Naive B cell (primary cell): ENCODE results near the gene TBCEL. TPM values are rescaled to one million over a fixed set of nuclear protein-coding genes. Genes with fewer than 3 reads are reported as not detected.
A peak's percentile ranks its signal among the peaks of the same experiment; 100 is the strongest.

Experiments used
- ATAC-seq, 2 donors: fragments of 150-1000 bp; cut with Tn5 transposase; 2 replicates each; pipeline ENCODE4 v1.10.0; 2021; ENCODE audit warnings: low read depth in 2 of 2, mild to moderate bottlenecking in 2 of 2, moderate library complexity in 2 of 2
- DNase-seq: peaks from one replicate; pipeline ENCODE4 v3.0.0; 2022
- H3K27ac Mint-ChIP-seq, 6 donors: one replicate each; pipeline ENCODE4 v1.8.0; 2020 to 2022; ENCODE audit warnings: mild to moderate bottlenecking in 6 of 6, mixed read lengths in 6 of 6, moderate library complexity in 5 of 6, inconsistent platforms in 2 of 6
- H3K27me3 Mint-ChIP-seq, 3 donors: one replicate each; pipeline ENCODE4 v1.8.0; 2021 to 2022; ENCODE audit warnings: mixed read lengths in 3 of 3, mild to moderate bottlenecking in 1 of 3
- H3K36me3 Mint-ChIP-seq, 2 donors: one replicate each; pipeline ENCODE4 v1.8.0; 2020 to 2022; ENCODE audit warnings: mixed read lengths in 2 of 2, inconsistent platforms in 1 of 2, mild to moderate bottlenecking in 1 of 2
- H3K4me1 Mint-ChIP-seq, 3 donors: one replicate each; pipeline ENCODE4 v1.8.0; 2020 to 2022; ENCODE audit warnings: mixed read lengths in 3 of 3, inconsistent platforms in 1 of 3, mild to moderate bottlenecking in 1 of 3, moderate library complexity in 1 of 3
- H3K4me3 Mint-ChIP-seq, 8 donors: one replicate each; pipeline ENCODE4 v1.8.0; 2020 to 2022; ENCODE audit warnings: mild to moderate bottlenecking in 8 of 8, mixed read lengths in 8 of 8, moderate library complexity in 8 of 8, inconsistent platforms in 2 of 8
- H3K9me3 Mint-ChIP-seq, 7 donors: one replicate each; pipeline ENCODE4 v1.8.0; 2020 to 2022; ENCODE audit warnings: mixed read lengths in 7 of 7, mild to moderate bottlenecking in 5 of 7, inconsistent platforms in 2 of 7, moderate library complexity in 1 of 7
- polyA plus RNA-seq, 6 donors: library from polyadenylated mRNA; unstranded; fragments of 300-500 nt; fragmentation: Illumina TruSeq; gene quantifications; one replicate each; pipeline ENCODE4 v1.2.3, GENCODE V29; 2021; ENCODE audit warnings: low read depth in 6 of 6

Gene TBCEL
- polyA plus RNA-seq, 6 donors from 2014 or later, result 2.0 to 6.0 (median 4.0) TPM; not detected in 1

DNA sequence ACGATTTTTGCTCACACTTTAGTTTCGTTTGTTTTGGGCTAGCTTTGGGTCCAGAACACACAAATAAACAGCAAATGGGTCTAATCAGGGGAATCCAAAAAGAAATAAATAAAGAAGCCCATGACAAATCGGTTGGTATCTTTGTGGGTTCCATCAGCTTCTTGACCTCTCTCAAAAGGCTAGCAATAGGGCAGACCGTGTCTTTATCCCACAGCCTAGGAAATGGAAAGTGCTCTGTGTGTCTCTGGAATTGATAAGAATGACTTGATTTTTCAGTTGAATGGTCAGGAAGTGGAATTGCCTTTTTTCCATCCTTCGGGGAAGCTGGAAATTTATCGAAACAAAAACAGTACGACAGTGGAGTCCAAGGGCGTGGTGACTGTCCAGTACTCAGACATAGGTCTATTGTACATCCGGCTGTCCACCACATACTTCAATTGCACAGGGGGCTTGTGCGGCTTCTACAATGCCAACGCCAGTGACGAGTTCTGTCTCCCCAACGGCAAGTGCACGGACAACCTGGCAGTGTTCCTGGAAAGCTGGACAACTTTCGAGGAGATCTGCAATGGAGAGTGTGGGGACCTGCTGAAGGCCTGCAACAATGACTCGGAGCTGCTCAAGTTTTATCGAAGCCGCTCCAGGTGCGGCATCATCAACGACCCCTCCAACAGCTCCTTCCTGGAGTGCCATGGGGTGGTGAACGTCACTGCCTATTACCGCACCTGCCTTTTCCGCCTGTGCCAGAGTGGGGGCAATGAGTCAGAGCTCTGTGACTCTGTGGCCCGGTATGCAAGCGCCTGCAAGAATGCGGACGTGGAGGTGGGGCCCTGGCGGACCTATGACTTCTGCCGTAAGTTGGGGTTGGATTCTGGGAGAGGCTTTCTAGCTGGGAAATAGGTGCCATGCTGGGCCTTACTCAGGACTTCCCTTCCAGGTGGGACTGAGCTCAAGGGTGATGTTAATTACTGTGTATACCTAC, 105.7 kb downstream of the TBCEL start:
- H3K9me3 Mint-ChIP-seq, result no peaks in the 10 kb centered on the region
- H3K27ac Mint-ChIP-seq, result no peak overlapping the region
- DNase-seq (no peak), ATAC-seq (no peak)
- H3K4me1 Mint-ChIP-seq, result no peaks in the 10 kb centered on the region
- peaks cover 5 to 9% (median 5%) of the 10 kb centered on the region in 3 donors for H3K27me3 Mint-ChIP-seq
- no peaks in the 10 kb centered on the region for H3K36me3 Mint-ChIP-seq
- H3K4me3 Mint-ChIP-seq, result no peak overlapping the region

- no peaks in the 10 kb centered on the region for H3K4me1 Mint-ChIP-seq
- no peaks in the 10 kb centered on the region for H3K36me3 Mint-ChIP-seq
- ATAC-seq, result no peak
- H3K9me3 Mint-ChIP-seq, result no peaks in the 10 kb centered on the region
- DNase-seq, result no peak
- no peak overlapping the region for H3K27ac Mint-ChIP-seq
- H3K27me3 Mint-ChIP-seq, result peaks cover 5 to 9% (median 7%) of the 10 kb centered on the region in 3 donors
- H3K4me3 Mint-ChIP-seq, result no peak overlapping the region
Measured at GRCh38 chr11:121131656-121132055, 107.8 kb downstream of the TBCEL start.

DNA sequence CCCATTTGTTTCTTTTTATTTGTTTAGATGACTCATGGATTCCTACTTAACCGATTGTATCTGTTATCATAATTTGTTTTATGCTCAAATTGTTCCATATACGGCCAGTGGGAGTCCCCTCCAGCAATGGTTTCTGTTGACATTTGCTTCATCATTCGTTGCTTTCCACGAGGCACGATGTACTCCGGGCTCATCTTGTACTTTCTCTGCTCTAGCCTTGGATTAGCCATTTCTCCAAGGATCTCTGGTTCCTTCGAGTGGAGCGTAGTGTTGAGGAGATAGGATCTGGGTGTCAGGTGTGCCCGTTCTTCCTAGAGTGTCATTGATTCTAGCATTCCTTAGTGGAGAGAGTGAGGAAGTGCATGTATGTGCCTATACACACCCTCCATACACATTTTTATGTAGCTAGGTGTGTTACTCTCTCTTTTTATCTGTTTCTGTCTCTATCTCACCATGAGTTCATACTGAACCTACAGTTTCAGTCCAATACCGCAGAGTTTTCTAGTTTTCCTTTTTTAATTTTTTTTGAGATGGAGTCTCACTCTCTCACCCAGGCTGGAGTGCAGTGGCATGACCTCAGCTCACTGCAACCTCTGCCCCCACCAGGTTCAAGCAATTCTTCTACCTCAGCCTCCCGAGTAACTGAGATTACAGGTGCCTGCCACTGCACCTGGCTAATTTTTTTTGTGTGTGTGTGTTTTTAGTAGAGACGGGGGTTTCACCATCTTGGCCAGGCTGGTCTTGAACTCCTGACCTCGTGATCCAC, 108.5 kb downstream of the TBCEL start:
- Mint-ChIP-seq H3K9me3 (no peaks in the 10 kb centered on the region), H3K36me3 (no peaks in the 10 kb centered on the region), H3K4me3 (no peak overlapping the region), H3K27me3 (peaks cover 5 to 9% (median 7%) of the 10 kb centered on the region in 3 donors), H3K4me1 (no peaks in the 10 kb centered on the region), H3K27ac (no peak overlapping the region)
- no peak for ATAC-seq
- DNase-seq, result no peak

GRCh38 chr11:121134741-121135312, 110.9 kb downstream of the TBCEL start:
- no peaks in the 10 kb centered on the region for H3K36me3 Mint-ChIP-seq
- ATAC-seq (no peak), DNase-seq (no peak)
- H3K27me3 Mint-ChIP-seq, result peaks cover 0 to 7% (median 3%) of the 10 kb centered on the region in 3 donors
- H3K27ac Mint-ChIP-seq, result peak overlapping the region in 1 of 6 donors; percentile 62
- no peak overlapping the region for H3K4me3 Mint-ChIP-seq
- no peaks in the 10 kb centered on the region for H3K4me1 Mint-ChIP-seq
- H3K9me3 Mint-ChIP-seq, result no peaks in the 10 kb centered on the region

DNA sequence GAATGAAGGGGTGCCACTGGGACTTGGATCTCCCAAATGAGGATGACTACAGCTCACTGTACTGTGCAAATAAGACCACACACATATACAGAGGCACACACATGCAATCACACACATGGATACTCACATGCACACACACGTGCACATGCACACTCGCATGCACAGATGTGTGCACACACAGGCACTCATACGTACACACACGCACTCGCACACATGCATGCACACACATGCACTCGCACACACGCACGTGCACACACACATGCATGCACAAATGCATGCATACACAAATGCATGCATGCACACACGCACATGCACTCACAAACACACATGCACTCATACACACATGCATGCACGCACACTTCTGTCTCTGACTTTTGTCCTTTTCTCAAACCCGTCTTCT, 113.1 kb downstream of the TBCEL start:
- Mint-ChIP-seq H3K9me3 (no peaks in the 10 kb centered on the region), H3K27me3 (peaks cover 4 to 14% (median 12%) of the 10 kb centered on the region in 3 donors), H3K36me3 (no peaks in the 10 kb centered on the region), H3K4me3 (no peak overlapping the region), H3K4me1 (no peaks in the 10 kb centered on the region), H3K27ac (peak overlapping the region in 1 of 6 donors; percentile 23)
- ATAC-seq (no peak), DNase-seq (no peak)

- H3K4me1 Mint-ChIP-seq, result no peaks in the 10 kb centered on the region
- ATAC-seq, result no peak
Measured at GRCh38 chr11:121138259-121138658, 114.4 kb downstream of the TBCEL start.

DNA sequence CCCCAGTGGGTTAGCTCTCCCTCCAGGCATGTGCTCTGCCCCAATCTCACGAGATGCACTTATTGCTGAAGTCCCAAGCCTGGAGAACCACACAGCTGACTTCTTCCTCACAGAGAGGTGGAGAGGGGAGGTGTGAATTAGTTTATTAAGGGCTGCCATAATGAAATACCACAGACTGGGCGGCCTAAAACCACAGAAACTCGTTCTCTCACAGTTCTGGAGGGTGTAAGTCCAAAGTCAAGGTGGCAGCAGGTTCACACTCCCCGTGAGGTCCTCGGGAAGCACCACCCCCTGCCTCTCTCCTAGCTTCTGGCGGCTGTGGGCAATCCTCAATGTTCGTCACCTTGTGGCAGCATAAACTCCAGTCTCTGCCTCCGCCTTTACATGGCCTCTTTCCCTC, 116.5 kb downstream of the TBCEL start:
- Mint-ChIP-seq H3K9me3 (no peaks in the 10 kb centered on the region), H3K4me1 (no peaks in the 10 kb centered on the region), H3K4me3 (no peak overlapping the region)

More at GRCh38 chr11:121138259-121138658, 114.4 kb downstream of the TBCEL start:
- no peaks in the 10 kb centered on the region for H3K9me3 Mint-ChIP-seq
- DNase-seq, result no peak
- H3K27me3 Mint-ChIP-seq, result peaks cover 8 to 23% (median 14%) of the 10 kb centered on the region in 3 donors
- H3K4me3 Mint-ChIP-seq, result no peak overlapping the region
- no peak overlapping the region for H3K27ac Mint-ChIP-seq
- H3K36me3 Mint-ChIP-seq, result no peaks in the 10 kb centered on the region

More for the DNA sequence above, 116.5 kb downstream of the TBCEL start:
- Mint-ChIP-seq H3K27ac (no peak overlapping the region), H3K36me3 (no peaks in the 10 kb centered on the region), H3K27me3 (peaks cover 8 to 27% (median 17%) of the 10 kb centered on the region in 3 donors)
- DNase-seq (no peak), ATAC-seq (no peak)

Other genes starting within 250 kb of the TBCEL start
- under 1 TPM in 1 of 6 donors, not detected in 5; 0.32 TPM for gene TECTA, start 77.1 kb downstream of the TBCEL start, polyA plus RNA-seq